Stimulated activated CD4-positive, alpha-beta T cell treated with anti-CD3 and anti-CD28 coated beads, Interleukin-15, amount 100 ng/mL, for 48 hours (primary cell): ENCODE measurements around the gene TCF12.
"Not testable (repeated sequence)": the region's sequence is repeated elsewhere in the genome, so short reads cannot be mapped to it uniquely, and the experiment has no call there.

Experiments used
- DNase-seq, 2 donors: peaks; one replicate each; pipeline ENCODE4 v3.0.0-alpha.2; 2020; ENCODE audit warnings: low read depth in 2 of 2

Gene TCF12

DNA sequence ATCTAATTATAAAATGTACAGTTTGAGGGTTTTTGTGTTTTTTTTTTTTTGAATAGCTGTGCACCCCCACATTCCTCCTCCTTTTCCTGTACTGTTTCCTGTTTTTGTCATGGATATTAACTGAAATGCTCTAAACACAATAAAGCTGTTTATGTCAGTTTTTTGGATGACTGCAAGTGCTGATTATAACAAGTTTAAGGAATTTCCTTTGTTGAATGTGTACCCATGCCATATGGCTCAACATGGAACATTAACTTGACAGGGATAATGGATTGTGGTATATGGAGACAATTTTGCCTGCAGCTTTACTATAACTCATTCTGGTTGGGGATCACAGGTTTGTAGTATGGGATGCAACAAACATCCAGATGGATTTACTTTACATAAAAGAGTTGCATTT is 216.4 kb downstream of the TCF12 start:
- DNase-seq: no peak

DNA sequence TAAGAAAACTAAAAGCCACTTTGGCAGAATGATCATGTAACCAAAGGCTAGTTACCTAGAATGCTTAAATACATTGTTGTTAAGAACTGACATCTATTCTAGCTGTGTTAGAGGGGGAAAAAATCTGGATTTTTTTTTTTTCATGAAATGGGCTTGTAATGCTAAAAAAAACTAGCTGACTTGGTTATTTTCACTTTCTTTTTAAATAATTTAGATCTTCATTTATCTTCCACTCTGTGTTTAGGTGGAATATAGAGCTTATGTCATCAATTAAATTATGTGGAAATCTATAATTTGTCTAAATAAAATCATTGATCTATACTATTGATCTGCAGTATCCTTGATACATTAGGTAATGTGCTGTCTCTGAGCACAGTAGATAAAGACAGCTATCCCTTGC is 217.4 kb downstream of the TCF12 start:
- no peak for DNase-seq

DNA sequence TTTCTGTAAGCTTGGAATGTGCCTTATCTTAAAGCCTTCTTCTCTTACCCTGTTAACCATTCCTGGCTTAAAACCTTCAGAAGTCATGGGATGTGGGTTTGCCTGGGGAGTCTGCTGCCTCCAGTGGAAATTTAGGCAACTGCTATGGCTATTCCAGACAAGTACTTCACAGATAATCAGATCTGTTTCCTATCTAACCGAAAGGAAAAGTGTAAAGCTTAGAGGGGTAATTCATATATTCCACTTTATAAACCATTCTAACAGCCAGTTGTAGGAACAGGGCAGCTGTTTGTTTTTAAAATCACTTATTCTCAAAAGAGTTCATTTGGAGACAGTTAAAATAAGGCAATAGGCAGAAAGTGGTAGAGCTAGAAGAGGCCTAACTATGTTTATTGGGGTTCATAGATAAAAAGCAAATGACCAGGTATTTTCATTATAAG is 219.9 kb downstream of the TCF12 start:
- no peak for DNase-seq

DNA sequence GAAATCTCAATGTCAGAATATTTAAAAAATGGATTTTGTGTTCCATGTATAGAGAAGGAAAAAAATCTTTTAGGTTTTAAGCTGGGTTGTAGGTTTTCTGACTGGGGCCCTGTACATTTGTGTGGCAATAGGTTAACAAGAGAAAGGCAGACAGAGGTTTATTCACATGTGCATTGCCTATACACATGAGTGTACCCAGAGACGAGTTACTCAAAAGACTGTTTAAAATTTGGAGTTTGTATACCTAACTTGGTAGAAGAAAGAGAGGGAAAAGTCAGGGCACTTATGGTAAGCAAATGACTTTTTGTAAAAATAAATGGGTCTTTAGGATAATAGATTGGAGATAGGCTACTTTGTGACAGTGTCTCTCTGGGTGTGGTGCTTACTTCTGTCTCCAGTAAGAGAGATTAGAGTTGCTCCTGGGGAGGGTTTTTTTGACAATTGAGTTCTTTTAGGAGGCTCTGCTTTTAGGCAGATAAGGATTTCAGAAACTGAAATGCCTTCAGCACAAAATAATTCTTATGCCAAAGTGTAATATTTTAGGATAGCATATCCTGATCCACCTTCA is 225.2 kb downstream of the TCF12 start:
- no peak for DNase-seq

DNA sequence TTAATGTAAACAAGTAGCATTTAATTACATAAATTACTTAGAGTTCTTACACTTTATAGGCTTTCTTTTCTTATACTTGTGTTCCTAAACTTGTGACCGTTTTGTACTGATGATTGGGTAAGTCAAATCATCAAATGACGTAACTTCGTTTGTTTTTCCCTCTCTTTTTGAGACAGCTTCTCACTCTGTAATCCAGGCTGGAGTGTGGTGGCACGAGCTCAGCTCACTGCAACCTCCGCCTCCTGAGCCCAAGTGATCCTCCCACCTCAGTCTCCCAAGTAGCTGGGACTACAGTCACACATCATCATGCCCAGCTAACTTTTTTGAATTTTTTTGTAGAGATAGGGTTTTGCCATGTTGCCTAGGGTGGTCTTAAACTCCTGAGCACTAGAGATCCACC is 226.0 kb downstream of the TCF12 start:
- DNase-seq: no peak

DNA sequence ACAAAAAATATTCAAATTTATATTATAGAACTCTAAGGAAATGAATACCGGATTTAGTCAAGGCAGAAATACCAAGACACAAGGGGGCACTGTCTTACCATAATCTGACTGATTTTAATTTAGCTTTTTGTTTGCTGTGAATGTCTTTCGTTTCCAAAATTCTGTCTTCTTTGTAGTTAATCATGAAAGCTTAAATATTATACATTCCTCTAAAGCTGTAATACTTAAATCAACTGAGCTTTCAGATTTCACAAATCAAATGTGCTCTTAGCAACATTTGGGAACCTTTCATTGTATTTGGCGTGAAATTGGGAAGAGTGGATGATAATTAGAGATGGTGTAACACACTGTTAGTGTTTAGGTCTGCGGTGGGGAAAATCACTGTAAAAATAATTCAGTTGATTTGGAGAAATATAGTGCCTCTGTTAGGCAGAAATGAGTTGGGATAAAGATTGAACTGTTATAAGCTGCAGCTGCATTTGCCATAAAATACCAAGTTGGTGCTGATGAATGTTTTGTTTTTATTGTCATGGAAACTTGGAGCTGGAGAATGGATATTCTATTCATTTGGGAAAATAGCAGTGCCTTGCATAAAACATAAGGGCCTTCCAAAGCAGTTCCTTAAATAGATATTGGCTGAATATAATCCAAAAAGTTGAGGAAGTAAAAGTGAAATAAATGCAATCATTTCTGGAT is 228.2 kb downstream of the TCF12 start:
- DNase-seq: no peak

DNA sequence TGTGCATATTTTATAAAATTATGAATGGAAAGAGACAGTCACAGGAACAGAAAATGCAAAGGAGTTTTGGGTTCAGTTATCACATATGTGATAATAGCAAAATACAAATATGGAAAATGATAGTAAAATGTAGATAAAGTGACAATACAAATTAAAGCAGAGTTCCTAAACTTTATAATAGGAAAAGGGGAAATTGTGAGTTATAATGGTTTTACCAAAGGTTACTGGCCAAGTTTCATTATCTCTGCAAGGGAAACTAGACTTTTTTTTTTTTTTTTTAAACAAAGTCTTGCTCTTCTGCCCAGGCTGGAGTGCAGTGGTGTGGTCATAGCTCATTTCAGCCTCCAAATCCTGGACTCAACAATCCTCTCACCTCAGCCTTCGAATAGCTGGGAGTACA is 229.2 kb downstream of the TCF12 start:
- no peak for DNase-seq

DNA sequence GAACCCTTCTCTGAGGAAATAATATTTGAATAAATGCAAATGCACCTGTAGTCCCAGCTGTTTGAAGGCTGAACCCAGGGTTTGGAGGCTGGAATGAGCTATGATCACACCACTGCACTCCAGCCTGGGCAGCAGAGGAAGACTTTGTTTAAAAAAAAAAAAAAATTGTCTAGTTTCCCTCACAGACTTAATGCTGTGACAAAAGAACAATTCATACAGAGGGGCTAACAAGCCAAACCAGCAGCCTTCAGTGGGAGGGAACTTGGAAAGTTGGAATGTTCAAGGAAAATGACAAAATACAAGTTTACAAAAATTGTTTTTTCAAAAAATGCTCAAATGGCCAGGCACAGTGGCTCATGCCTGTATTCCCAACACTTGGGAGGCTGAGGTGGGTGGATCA is 229.8 kb downstream of the TCF12 start:
- no peak for DNase-seq

DNA sequence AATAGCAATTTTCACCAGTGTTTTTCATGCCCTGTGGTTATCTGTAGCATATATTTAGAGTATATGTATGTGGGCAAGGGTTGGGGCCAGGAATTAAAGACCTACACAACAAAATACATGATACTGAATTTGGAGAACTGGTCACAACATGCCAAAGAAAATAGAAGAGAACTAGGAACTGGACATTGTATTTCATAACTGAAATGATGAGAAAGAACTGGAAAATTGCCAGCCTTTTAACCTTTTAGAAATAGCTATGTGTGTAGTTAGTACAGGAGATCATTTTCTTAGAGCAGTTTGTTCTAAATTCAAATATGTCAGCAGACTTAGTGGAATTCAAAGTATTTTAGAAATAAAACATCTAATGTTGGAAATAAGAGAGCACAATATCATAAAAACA is 230.8 kb downstream of the TCF12 start:
- no peak for DNase-seq

DNA sequence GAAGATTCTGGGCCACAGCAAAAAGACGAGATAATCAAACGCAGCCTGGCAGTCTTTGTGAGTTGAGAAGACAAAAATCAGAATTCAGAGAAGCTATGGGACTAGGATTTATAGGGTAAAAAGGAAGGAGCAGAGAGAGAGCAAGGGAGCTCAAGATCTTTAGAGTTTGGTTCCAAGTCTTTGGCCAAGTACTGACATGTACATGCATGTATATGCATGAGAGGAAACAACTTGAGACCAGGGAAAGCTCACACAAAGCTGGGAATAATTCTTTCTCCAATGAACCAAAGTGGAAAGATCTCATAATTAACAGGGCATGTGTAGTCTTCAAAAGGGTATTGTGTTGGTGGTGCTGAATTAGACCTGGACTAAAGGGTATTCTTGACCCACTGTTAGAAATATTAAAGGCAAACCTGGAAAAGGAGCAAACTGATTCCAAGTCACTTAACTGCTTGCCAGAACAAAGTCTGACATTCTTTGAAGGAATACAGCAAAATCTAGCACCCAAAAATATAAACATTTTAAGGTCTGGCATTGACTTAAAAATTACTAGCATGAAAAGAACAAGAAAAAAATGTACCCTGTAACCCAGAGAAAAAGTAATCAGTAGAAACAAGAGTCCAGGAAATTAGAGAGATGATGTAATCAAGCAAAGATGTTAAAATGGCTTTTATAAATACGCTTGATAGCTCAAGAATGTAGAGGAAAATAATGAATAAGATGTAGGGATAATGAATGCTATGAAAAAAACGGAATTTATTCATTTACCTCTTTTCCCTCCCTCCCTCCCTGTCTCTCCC is 231.8 kb downstream of the TCF12 start:
- DNase-seq: no peak

DNA sequence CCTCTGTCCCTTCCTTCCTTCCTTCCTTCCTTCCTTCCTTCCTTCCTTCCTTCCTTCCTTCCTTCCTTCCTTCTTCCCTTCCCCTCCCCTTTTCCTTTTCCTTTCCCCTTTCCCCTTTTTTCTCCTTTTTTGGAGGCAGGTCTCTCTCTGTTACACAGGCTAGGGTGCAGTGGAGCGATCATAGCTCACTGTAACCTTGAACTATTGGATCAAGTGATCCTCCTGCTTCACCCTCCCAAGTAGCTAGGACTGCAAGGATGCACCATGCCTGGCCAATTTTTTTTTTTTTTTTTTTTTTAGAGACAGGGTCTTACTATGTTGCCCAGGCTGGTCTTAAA is 232.4 kb downstream of the TCF12 start:
- not testable (repeated sequence) for DNase-seq

DNA sequence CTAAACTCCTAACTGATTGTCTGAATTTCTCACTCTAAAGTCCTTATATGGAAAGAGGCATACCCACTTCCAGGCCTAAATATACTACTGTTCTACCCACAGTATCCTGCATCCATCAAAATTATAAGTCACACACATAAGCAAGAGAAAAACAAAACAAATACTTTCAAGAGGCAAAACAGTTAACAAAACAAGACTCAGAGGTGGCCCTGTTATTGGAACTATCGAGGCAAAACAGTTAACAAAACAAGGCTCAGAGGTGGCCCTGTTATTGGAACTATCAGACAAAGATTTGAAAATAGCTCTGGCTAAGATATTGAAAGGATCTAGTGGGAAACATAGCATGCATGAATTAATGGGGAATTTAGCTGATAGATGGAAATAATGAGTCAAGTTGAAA is 233.7 kb downstream of the TCF12 start:
- no peak for DNase-seq

DNA sequence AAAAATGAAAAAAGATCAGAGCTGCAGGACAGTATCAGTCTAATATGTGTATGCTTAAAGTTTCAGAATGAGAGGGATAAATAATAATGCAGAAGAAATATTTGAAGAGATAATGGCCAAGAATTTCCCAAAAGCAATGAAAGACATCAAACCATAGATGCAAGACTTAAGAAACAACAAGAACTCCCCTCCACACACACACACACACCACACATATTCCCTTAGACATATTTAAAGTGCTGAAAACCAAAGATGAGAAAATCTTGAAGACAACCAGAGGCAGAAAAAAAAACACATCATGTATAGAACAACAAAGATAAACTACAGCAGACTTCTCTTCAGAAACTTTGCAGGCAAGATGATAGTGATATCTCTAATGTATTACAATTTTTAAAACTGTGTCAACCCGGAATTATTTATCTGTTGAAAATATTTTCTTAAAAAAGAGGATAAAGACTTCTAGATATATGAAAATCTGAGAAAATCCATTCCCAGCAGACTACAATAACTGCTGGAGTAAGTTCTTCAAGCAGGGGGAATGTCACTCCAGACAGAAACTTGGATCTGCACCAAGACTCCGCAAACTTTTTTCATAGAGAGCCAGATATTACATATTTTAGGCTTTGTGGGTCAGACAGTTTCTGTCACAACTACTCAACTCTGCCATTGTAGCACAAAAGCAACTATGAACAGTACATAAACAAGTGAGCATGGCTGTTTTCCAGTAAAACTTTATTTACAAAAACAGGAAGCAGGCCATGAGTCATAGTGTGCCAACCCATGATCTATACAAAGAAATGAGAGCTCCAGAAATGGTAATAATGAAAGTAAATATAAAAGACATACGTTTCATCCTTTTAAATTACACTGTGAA is 234.5 kb downstream of the TCF12 start:
- no peak for DNase-seq

DNA sequence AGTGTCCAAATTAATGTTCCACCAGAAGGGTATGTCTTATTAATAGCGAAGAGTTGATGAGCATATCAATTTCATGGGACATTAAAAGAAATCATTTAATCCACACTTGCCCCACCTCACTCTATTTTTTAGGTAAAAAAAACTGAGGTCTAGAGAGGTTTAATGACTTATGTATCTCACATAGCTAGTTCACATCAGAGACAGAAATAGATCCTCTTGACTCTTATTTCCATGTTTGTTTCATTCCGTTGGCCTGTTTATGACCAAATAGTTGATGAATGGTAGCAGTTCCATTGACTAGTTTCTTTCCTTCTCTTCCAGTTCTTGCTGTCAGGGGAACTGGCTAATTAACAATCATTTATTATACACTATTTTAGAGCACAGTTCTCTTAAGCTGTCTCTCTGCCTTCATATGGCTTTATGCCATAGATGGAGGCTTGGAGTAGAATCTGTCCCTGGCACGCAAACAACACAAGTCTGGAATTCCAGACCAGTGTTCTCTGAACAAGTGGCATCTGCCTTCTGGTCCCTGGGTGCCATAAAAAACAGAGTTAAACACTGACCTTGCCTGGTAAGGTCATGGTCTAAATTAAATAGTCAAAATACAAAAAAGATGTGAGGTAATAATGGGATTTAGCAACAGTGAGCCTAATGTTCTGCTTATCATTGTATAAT is 237.9 kb downstream of the TCF12 start:
- DNase-seq: no peak

DNA sequence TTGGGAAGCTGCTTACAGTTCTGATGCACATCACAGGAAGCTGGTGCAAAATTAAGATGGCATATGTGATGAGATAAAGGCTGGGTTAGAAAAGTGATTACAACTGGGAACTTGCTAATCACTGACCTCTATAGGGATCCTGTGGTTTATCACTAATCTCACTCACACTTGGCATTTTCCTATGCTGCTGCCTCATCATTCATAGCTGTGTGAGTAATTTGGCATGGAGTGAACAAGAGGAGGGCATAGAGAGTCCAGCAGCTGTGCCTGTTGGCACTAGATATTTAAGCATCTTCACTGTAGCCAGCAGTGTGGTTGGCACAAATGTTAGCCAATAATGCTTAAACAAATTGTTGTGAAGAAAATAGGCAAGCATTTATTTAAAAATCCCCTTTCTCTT is 240.1 kb downstream of the TCF12 start:
- no peak for DNase-seq

DNA sequence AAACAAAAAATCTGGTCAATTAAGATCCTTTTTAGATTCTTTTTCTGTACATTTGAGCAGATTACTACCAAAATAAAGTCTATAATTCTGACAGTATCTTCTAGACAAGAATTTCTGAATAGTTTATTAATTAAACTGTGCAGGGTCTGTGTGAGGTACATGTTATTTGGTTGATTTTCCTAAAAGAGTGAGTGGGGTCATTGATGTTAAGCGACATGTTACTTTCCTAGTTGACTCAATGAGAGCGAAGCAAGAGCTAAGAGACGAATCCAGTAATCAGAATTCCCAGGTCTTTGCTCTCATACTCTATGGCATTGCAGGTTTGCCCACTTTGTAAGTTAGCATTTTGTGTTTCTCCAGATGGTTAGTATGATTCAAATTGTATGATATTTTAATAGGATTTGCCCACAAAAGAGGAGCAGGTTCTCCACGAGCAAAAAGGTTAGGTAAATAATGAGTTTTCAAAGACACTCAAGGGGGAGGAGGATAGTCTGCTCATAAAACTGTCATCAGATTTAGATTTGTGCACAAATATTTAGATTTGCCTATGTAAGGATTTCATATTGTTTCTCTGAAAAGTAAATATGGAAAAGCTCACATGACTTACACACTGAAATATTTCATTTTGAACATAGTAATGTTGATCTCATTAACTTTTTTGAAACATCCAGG is 240.7 kb downstream of the TCF12 start:
- no peak for DNase-seq

DNA sequence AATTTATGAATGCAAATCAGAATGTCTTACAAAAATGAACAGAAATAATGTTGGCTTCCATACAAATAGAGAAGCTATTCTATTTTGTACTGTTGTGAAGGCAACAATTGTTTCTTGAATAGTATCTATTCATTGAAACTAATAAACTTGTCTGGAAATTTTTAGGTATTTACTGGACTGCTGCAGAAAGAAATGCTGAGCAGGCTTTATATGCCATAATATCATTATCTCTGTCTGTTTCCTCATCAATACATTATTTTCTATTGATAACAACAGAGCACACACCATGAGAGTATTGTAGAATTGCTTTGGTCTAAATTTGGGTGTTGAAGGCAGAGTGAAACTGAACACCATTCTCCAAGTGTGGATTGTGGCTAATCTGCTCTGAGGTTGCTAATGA is 241.3 kb downstream of the TCF12 start:
- DNase-seq: no peak

DNA sequence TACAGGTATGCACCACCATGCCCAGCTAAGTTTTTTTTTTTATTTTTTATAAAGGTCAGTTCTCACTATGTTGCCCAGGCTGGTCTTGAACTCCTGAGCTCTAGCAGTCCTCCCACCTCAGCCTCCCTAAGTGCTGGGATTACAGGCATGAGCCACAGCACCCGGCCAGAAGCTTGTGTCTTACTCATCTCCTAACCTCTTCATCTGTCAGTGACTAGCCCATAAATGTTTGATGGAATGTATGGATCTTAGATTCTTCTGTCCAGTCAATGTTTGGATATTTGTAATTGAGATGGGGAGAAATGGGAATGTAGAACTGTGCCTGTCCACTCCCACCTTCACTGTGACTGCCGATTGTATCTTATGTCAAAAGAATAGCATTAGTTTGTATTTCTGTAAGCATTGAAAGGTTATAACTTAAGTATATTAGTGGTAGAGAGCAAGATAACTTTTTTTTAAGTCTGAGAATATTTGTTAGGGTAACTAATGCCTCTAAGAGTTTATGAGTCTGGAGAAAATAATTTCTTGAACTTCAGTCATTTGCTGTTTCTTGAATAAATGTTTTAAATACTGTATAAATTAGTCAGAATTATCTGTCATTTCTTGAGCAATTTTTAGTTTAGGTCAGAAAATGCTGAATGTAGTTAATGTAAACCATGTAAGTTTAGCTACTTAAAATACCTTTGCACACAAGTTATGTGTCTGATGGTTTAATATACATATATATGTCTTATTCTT is 242.5 kb downstream of the TCF12 start:
- DNase-seq: no peak

DNA sequence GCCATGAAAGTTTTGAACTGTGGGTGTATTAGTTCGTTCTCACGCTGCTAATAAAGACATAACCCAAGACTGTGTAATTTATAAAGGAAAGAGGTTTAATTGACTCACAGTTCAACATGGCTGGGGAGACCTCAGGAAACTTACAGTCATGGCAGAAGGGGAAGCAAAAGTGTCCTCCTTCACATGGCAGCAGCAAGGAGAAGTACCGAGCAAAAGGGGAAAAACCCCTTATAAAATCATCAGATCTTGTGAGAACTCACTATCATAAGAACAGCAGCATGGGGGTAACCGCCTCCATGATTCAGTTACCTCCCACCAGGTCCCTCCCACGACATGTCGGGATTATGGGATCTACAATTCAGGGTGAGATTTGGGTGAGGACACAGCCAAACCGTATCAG is 245.8 kb downstream of the TCF12 start:
- not testable (repeated sequence) for DNase-seq

DNA sequence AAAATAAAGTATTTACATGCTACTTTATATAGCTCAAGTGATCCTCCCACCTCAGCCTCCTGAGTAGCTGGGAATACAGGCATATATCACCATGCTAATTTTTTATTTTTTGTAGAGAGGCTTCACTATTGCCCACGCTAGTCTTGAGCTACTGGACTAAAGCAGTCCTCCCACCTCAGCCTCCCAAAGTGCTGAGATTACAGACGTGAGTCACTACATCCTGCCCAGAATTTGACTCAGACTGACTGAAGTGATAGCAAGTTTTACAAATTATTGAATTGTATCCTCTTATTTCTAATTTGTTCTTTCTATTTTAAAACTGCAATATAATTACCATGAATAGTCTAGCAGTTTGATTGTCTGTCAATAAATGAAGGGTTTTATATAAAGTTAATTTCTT is 247.5 kb downstream of the TCF12 start:
- DNase-seq: peak in 1 of 2 donors; percentile 1
